Mammary epithelial cell (primary cell): ENCODE results near the gene RPA4.

Experiments
- EZH2 ChIP-seq: IDR thresholded peaks from 2 replicates; pipeline ENCODE4 v1.6.1; 2012; ENCODE audit warnings: low read length, inconsistent platforms, borderline replicate concordance
- TF ChIP-seq, protein P1 (sequence below), 2 donors: IDR thresholded peaks in 1 of 2; conservative IDR thresholded peaks in 1 of 2; 2 replicates each; pipeline ENCODE4 v1.5.1; 2011 to 2012; ENCODE audit warnings: inconsistent platforms in 2 of 2, low read length in 2 of 2, mild to moderate bottlenecking in 2 of 2, control low read depth in 1 of 2, low read depth in 1 of 2; ENCODE audit not compliant: insufficient read depth in 1 of 2; ENCODE audit errors: extremely low read depth in 1 of 2

DNA sequence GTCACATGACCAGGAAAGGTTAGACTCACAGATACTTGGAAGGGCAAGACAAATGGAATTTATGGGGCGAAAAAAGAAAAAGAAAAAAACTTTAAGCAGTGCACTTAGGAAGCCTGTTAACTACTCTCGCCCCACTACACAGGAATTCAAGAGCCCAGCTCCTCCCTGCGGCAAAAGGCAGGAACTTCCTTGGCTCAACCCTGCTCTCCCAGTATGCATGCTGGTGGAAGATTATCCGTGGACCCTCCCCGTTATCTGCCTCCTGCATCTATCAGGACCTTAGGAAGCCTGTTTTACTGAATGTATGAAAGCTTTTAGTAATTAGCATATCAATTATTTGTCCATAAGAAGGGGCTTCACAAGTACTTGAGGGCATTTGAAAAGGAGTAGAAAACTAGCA lies 40.1 kb upstream of the RPA4 start:
- TF ChIP-seq, protein P1, sequence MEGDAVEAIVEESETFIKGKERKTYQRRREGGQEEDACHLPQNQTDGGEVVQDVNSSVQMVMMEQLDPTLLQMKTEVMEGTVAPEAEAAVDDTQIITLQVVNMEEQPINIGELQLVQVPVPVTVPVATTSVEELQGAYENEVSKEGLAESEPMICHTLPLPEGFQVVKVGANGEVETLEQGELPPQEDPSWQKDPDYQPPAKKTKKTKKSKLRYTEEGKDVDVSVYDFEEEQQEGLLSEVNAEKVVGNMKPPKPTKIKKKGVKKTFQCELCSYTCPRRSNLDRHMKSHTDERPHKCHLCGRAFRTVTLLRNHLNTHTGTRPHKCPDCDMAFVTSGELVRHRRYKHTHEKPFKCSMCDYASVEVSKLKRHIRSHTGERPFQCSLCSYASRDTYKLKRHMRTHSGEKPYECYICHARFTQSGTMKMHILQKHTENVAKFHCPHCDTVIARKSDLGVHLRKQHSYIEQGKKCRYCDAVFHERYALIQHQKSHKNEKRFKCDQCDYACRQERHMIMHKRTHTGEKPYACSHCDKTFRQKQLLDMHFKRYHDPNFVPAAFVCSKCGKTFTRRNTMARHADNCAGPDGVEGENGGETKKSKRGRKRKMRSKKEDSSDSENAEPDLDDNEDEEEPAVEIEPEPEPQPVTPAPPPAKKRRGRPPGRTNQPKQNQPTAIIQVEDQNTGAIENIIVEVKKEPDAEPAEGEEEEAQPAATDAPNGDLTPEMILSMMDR (conservative IDR thresholded peaks at IDR 0.05 in 1 of 2, IDR thresholded peaks at IDR 0.05 in 1 of 2; ENCODE audit: extremely low read depth in 1 of 2, insufficient read depth in 1 of 2, low read depth in 1 of 2, low read length in 2 of 2) = peak in 1 of 2 donors; percentile 18
- TF ChIP-seq EZH2 = no peak
